DND-41 (cell line): ENCODE measurements around the gene SERPINB4.

Source experiments
- ATAC-seq: fragments of 200-7000 bp; cut with Tn5 transposase; 3 replicates; pipeline ENCODE4 v1.9.1; 2021; ENCODE audit warnings: low read depth; ENCODE audit not compliant: insufficient read depth
- DNase-seq: peaks from one replicate; pipeline ENCODE4 v3.0.0-alpha.2; 2020
- H2AFZ ChIP-seq: 2 replicates; pipeline ENCODE4 v1.6.0; 2012; ENCODE audit warnings: low read depth, low read length
- H3K27ac ChIP-seq: 2 replicates; pipeline ENCODE4 v1.5.1; 2012; ENCODE audit warnings: low read length, inconsistent platforms
- H3K27me3 ChIP-seq: fragments of 200-600 bp; sonication (generic); 2 replicates; pipeline ENCODE4 v1.6.0; 2012; ENCODE audit warnings: low read length, mild to moderate bottlenecking, inconsistent platforms; ENCODE audit not compliant: insufficient read depth, poor library complexity
- H3K36me3 ChIP-seq: 2 replicates; pipeline ENCODE4 v1.5.1; 2012; ENCODE audit warnings: low read length, inconsistent platforms; ENCODE audit not compliant: insufficient read depth
- H3K4me1 ChIP-seq: 2 replicates; pipeline ENCODE4 v1.5.1; 2012; ENCODE audit warnings: mild to moderate bottlenecking, low read length; ENCODE audit not compliant: insufficient read depth
- H3K4me2 ChIP-seq: 2 replicates; pipeline ENCODE4 v1.6.0; 2012; ENCODE audit warnings: mild to moderate bottlenecking, moderate library complexity, low read length, inconsistent platforms; ENCODE audit not compliant: insufficient read depth
- H3K4me3 ChIP-seq, 2 experiments: fragments of 200-600 bp in 1 of 2; shearing (Covaris generic) in 1 of 2; 2 replicates each; pipeline ENCODE4 v1.5.1; 2012 to 2016; ENCODE audit warnings: inconsistent platforms in 2 of 2, low read length in 2 of 2, mild to moderate bottlenecking in 2 of 2, low read depth in 1 of 2, moderate library complexity in 1 of 2
- H3K79me2 ChIP-seq: 2 replicates; pipeline ENCODE4 v1.6.0; 2012; ENCODE audit warnings: low read length, inconsistent platforms; ENCODE audit not compliant: insufficient read depth
- H3K9ac ChIP-seq: 2 replicates; pipeline ENCODE4 v1.6.0; 2012; ENCODE audit warnings: low read depth, mild to moderate bottlenecking, inconsistent platforms, low read length, moderate library complexity
- H3K9me3 ChIP-seq: 2 replicates; pipeline ENCODE4 v1.5.1; 2012; ENCODE audit warnings: low read length, moderate library complexity, mild to moderate bottlenecking, inconsistent platforms; ENCODE audit not compliant: insufficient read depth, severe bottlenecking
- H4K20me1 ChIP-seq: 2 replicates; pipeline ENCODE4 v1.6.0; 2012; ENCODE audit warnings: low read length; ENCODE audit not compliant: insufficient read depth
- EZH2 ChIP-seq: IDR thresholded peaks from 3 replicates; pipeline ENCODE4 v1.6.1; 2012; ENCODE audit warnings: borderline replicate concordance, low read depth, mild to moderate bottlenecking, moderate library complexity, low read length, inconsistent platforms; ENCODE audit not compliant: severe bottlenecking
- TF ChIP-seq, protein P1 (sequence below): IDR thresholded peaks from 2 replicates; pipeline ENCODE4 v1.5.1; 2012; ENCODE audit warnings: borderline replicate concordance, low read length, moderate library complexity, mild to moderate bottlenecking; ENCODE audit not compliant: poor library complexity, severe bottlenecking; ENCODE audit errors: extremely low read depth

Gene SERPINB4

DNA sequence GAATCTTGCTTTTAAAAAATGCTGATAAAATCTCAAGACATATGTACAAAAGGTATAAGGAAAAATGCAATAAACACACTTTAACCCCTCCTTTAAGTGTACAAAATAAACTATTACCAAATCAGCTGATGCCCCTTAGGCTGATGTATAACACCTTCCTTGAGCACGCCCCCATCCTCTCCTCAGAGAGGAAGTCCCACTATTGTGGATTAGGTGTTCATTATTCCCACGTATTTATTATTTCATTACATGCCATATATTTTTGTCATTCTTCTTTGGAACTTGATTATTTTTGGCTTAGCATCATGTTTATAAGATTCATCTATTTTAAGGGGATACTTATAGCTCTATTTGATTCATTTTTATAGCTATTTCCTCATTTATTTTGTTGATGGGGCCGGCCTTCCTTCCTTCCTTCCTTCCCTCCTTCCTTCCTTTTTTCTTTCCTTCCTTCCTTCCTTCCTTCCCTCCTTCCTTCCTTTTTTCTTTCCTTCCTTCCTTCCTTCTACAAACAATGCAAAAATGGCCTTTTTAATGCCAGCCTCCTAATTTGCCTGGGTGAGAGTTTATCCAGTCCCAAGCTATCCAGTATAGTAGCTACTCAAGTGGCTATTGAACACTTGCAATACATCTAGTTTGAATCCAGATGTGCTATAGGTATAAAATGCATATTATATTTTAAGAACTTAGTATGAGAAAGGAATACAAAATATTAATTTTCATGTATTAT lies 52.9 kb downstream of the SERPINB4 start:
- ATAC-seq: no peak
- Histone ChIP-seq H3K4me1 (no peaks in the 10 kb centered on the region), H4K20me1 (no peaks in the 10 kb centered on the region), H3K27me3 (peaks cover 3% of the 10 kb centered on the region), H3K9me3 (no peaks in the 10 kb centered on the region), H3K36me3 (no peaks in the 10 kb centered on the region), H3K4me2 (no peak overlapping the region), H3K27ac (no peak overlapping the region), H3K4me3 (no peak overlapping the region), H3K79me2 (no peaks in the 10 kb centered on the region), H2AFZ (no peak overlapping the region), H3K9ac (no peak overlapping the region)
- no peak for TF ChIP-seq EZH2
- TF ChIP-seq, protein P1, sequence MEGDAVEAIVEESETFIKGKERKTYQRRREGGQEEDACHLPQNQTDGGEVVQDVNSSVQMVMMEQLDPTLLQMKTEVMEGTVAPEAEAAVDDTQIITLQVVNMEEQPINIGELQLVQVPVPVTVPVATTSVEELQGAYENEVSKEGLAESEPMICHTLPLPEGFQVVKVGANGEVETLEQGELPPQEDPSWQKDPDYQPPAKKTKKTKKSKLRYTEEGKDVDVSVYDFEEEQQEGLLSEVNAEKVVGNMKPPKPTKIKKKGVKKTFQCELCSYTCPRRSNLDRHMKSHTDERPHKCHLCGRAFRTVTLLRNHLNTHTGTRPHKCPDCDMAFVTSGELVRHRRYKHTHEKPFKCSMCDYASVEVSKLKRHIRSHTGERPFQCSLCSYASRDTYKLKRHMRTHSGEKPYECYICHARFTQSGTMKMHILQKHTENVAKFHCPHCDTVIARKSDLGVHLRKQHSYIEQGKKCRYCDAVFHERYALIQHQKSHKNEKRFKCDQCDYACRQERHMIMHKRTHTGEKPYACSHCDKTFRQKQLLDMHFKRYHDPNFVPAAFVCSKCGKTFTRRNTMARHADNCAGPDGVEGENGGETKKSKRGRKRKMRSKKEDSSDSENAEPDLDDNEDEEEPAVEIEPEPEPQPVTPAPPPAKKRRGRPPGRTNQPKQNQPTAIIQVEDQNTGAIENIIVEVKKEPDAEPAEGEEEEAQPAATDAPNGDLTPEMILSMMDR: no peak
- DNase-seq: no peak

- H2AFZ ChIP-seq: no peak overlapping the region
- no peaks in the 10 kb centered on the region for H3K4me1 ChIP-seq
- no peak for TF ChIP-seq EZH2
- TF ChIP-seq, protein P1: no peak
- no peaks in the 10 kb centered on the region for H3K79me2 ChIP-seq
- no peaks in the 10 kb centered on the region for H4K20me1 ChIP-seq
- H3K27me3 ChIP-seq: peaks cover 3% of the 10 kb centered on the region
- H3K9me3 ChIP-seq: no peaks in the 10 kb centered on the region
- ATAC-seq (no peak), DNase-seq (no peak)
- no peaks in the 10 kb centered on the region for H3K36me3 ChIP-seq
- no peak overlapping the region for H3K4me3 ChIP-seq
- no peak overlapping the region for H3K9ac ChIP-seq
- no peak overlapping the region for H3K27ac ChIP-seq
- H3K4me2 ChIP-seq: no peak overlapping the region
Measured at GRCh38 chr18:63590373-63590772, 53.7 kb downstream of the SERPINB4 start.

GRCh38 chr18:63588909-63589308 lies 55.1 kb downstream of the SERPINB4 start:
- H3K9me3 ChIP-seq: no peaks in the 10 kb centered on the region
- no peak overlapping the region for H3K27ac ChIP-seq
- no peak overlapping the region for H2AFZ ChIP-seq
- no peaks in the 10 kb centered on the region for H4K20me1 ChIP-seq
- no peaks in the 10 kb centered on the region for H3K36me3 ChIP-seq
- H3K4me2 ChIP-seq: no peak overlapping the region
- H3K4me1 ChIP-seq: no peaks in the 10 kb centered on the region
- no peak for ATAC-seq
- no peak overlapping the region for H3K9ac ChIP-seq
- H3K79me2 ChIP-seq: no peaks in the 10 kb centered on the region
- H3K4me3 ChIP-seq: no peak overlapping the region
- no peak for DNase-seq
- H3K27me3 ChIP-seq: peaks cover 3% of the 10 kb centered on the region
- TF ChIP-seq, protein P1: no peak
- TF ChIP-seq EZH2: no peak
